ENCODE measurements around the gene GPAT2.
"Not testable (repeated sequence)": the region's sequence is repeated elsewhere in the genome, so short reads cannot be mapped to it uniquely, and the experiment has no call there.

Gene GPAT2

DNA sequence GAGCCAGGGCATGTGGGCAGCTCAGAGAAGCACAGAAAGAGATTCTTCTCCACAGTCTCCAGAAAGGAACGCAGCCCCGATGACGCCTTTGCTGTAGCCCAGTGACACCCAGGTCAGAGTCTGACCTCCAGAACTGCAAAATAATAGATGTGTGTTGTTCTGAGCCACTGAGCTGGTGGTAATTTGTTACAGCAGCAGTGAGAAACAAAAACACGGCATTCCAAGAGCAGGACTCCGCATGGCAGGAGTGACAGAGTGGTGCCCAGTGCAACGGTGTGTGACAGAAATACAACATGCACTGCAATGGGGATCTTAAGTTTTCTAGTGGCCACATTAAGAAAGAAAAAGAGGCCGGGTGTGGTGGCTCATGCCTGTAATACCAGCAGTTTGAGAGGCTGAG is 18.7 kb upstream of the GPAT2 start:
- not testable (repeated sequence) for H3K9me3 Mint-ChIP-seq, H3K4me1 Mint-ChIP-seq, H3K4me3 Mint-ChIP-seq, ATAC-seq, H3K27me3 Mint-ChIP-seq, H3K27ac Mint-ChIP-seq, DNase-seq

DNA sequence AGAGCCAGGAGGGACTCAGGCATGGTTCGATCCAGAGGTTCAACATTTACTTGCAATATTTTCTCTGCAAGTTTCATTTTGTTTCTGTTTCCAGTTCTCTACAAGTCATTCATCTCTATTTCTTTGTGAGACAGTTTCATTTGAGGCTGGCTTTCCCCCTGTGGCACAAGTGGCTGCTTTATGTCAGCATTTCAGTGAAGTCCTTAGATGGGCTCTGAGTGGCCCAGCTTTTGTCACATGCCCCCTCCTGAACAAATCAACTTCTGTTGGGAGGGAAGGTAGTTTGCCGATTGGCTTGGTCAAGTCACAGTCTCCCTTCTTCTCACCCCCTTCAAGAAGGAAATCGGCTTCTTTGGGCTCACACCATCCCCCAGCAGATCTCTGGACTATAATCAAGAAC is 17.9 kb upstream of the GPAT2 start:
- peak; percentile 41 for ATAC-seq

DNA sequence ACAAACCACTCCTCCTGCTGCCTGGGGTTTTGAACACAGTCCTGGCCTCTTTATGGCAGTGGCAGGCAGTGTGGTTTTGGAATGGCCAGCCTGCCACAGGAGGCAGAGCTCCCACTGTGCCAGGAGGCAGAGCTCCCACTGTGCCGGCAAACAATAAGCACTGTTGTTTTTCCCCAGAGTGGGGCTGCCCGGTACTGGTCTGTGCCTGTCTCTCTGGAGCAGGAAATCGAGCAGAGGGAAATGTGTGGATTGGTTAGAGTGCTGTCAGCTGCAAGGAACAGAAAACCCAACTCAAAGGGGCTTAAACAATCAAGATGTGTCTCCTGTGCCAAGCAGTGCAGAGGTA is 15.2 kb upstream of the GPAT2 start:
- H3K27me3 Mint-ChIP-seq, DNase-seq, H3K4me1 Mint-ChIP-seq, H3K27ac Mint-ChIP-seq, H3K4me3 Mint-ChIP-seq, H3K9me3 Mint-ChIP-seq: not testable (repeated sequence)
- ATAC-seq: peak; percentile 12

More for the DNA sequence above, 17.9 kb upstream of the GPAT2 start:
- H3K4me3 Mint-ChIP-seq, H3K27me3 Mint-ChIP-seq, DNase-seq, H3K4me1 Mint-ChIP-seq, H3K27ac Mint-ChIP-seq, H3K9me3 Mint-ChIP-seq: not testable (repeated sequence)

DNA sequence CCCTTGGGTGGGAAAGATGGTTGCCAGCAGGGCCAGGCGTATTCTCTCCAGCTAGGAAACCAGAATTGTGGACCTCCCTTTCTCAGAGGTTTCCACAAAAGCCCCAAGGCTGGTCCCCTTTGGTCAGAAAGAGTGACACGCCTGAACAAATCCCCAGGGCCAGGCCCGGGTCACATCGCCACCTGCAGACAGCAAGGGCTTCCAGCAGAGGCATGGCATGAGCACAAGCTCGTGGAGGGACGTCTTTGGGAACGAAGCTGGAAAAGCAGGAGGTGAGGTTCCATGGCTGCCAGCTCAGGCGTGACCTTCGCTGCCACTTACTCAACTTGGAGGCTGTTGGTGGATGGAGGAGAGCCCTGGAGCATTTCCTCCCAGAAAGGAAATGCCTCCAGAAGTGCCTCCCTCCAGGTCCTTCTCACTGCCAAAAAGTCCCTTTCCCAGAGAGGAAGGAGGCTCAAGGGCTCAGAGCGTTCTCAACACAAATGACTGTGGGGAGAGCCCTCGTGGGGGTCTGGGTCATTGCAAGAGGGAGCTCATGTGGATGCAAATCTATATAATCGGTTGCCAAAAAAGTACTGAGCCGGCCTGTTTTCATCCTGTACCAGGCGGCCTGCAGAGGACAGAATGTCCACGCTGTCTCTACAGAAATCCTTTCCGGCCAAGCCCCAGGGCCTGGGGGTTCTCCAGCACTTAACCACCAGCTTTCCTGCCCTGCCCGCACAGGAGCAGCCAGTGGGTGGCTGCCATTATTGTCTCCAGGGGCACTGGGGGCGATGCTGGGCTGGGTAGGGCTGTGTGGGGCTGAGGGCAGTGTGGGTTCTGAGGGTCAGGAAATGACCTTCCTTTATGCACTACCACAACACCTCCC is 14.6 kb upstream of the GPAT2 start:
- not testable (repeated sequence) for H3K9me3 Mint-ChIP-seq, H3K4me3 Mint-ChIP-seq, H3K27ac Mint-ChIP-seq, H3K4me1 Mint-ChIP-seq, H3K27me3 Mint-ChIP-seq
- peak; percentile 57 for ATAC-seq
- DNase-seq: peak in 1 of 2 donors; percentile 13

DNA sequence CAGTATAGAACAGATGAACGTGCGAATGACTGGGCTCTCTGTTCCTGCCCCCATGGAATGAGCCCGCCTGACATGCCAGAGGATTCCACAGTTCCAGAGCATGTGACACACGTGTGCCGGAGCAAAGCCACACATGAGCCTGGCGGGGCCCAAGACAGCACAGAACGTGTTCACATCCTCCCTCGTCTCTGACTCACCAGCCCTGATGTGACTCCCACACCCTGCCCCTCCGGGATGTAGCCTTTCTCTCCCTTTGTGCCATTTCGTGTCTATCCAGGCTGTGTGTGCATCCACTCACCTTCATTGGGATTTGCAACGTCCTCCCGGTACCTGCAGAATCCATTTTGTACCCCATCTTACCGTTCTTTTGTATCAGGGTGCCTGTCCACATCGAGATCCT is 838 bp upstream of the GPAT2 start:
- not testable (repeated sequence) for H3K27me3 Mint-ChIP-seq, H3K4me3 Mint-ChIP-seq, H3K27ac Mint-ChIP-seq, DNase-seq, H3K4me1 Mint-ChIP-seq, ATAC-seq, H3K9me3 Mint-ChIP-seq

DNA sequence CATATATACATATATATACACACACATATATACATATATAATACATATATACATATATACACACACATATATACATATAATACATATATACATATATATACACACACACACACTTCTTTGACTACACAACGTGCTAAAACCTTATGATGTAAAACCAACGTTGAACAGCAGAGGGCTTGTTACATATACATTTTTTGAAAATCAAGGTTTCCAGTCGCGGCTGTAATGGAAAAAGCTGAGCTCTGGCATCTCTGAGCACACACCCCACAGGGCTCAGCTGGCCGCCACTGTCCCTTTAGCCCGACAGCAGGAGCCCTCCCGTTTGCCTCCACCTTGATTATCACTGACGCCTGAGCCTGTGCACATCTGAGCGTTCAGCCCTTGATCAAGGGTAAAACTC is 719 bp downstream of the GPAT2 start:
- DNase-seq, H3K4me3 Mint-ChIP-seq, H3K27me3 Mint-ChIP-seq, H3K4me1 Mint-ChIP-seq, H3K27ac Mint-ChIP-seq, H3K9me3 Mint-ChIP-seq: not testable (repeated sequence)
- peak; percentile 29 for ATAC-seq

DNA sequence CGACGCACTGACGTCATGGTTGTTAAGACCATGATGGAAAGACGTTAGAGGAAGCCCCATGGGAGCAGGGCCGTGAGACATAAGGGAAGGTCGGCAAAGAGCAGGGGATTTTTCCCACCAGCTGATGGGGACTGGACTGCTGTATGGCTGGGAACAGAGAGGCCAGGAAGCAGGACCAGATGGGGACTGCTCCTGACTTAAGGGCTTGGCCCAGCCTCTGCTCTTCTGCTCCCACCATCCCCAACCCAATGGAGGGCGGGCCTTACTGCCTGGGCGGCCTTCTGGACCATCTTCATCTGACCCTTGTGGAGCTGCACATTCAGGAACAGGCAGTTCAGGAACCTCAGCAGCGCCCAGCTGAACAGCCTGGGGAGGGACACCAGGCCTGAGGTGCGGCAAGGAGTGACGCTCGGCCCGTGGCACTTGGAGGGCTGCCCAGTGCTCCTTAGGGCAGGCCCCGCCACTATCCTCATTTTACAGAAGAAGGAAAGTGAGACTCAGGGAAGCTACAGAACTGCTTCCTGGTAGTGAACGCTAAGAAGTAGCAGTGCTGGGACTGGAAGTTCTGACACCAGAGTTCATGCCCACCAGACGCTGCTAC is 6.9 kb downstream of the GPAT2 start:
- H3K9me3 Mint-ChIP-seq, DNase-seq, ATAC-seq, H3K27me3 Mint-ChIP-seq, H3K4me3 Mint-ChIP-seq, H3K27ac Mint-ChIP-seq, H3K4me1 Mint-ChIP-seq: not testable (repeated sequence)

DNA sequence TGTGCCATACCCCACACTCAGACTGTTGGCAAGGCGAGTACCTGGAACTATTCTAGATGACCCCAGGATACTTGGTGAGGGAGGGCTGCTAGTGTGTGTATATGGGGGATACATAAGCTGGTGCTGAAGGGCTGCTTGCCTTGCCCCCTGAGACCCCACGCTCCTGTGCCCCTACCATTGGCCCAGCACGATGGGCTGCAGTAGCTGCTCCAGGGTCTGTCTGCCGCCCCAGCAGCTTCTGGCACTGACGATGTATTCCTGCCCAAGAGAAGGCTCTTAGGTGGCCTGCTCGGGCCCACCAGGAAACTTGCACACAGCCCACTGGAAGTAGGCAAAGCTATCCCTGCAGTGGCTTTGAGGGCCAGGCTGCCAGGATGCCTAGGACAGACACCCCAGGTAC is 9.0 kb downstream of the GPAT2 start:
- not testable (repeated sequence) for H3K4me3 Mint-ChIP-seq, H3K27me3 Mint-ChIP-seq, ATAC-seq, H3K4me1 Mint-ChIP-seq, H3K9me3 Mint-ChIP-seq, DNase-seq, H3K27ac Mint-ChIP-seq

DNA sequence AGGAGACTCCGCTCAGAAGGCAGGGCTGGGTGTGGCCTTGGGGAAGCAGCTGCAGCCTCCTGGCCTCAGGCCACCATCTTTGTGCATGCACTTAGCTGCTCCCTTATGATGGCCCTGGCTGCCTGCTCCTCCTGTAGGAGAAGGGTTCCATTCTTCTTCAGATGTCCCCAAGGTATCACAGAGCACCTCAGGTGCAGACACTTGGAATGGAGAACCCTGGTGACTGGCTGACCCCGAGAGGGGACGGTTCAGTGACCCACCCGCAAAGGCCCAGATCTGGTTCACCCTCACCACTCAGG is 9.6 kb downstream of the GPAT2 start:
- Mint-ChIP-seq H3K4me1 (no peaks in the 10 kb centered on the region), H3K27me3 (no peaks in the 10 kb centered on the region), H3K9me3 (no peaks in the 10 kb centered on the region), H3K27ac (no peak overlapping the region), H3K4me3 (no peak overlapping the region)
- ATAC-seq (no peak), DNase-seq (no peak)

DNA sequence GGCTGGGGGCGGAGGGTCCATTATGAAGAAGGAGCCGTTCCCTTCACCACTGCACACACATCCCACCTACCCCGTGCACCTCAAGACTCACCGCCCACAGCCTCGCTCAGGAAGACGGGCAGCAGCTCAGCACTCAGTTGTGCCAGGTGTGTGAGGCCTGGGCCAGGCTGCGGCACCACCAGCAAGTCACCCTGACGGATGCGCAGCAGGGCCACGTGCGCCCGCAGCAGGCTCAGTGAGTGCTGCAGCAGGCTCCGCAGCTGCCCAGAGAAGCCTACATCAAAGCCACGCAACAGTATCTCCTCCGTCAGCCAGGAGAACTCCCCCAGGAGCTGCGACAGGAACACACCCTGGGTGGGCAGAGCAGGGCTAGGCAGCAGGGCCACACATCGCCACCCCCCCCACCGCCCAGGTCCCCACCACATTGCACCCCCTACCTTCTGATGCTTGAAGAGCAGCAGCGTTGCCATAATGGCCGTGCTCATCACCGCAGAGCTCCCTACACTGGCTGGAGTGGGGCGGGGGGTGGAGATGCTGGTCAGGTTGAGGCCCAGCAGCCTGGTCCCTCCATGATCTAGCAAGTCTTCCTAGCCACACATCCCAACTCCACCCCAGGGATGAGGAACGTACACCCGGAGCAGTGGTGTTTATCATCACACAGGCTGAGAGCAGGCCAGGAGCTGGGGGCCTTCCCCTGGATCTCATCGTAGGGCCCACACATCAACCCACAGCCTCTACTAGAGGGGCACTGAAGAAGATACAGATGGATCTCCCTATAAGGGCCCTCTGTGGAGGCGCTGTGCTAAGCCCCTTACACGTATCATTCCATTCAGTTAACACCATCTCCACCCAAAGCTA is 10.2 kb downstream of the GPAT2 start:
- no peaks in the 10 kb centered on the region for H3K9me3 Mint-ChIP-seq
- H3K27me3 Mint-ChIP-seq: no peaks in the 10 kb centered on the region
- ATAC-seq (no peak), DNase-seq (no peak)
- no peak overlapping the region for H3K27ac Mint-ChIP-seq
- no peak overlapping the region for H3K4me3 Mint-ChIP-seq
- H3K4me1 Mint-ChIP-seq: peaks cover 2% of the 10 kb centered on the region

DNA sequence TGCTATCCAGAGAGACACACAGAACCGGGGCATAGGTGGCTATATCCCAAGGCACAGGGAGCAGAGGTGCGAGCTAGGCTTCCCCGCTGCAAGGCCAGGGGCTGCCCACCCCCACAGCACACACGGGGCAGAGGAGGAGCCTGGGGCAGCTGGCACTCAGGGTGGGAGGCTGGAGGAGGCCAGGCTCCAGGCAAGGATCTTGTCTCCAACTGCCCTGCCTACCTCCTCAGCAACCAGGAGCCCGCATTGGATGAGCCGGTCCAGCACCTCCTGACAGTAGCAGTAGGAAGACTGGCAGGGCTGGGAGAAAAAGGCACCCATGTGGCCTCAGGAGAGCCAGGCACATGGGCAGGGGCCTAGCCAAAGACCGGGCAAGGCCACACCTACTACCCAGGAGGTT is 11.0 kb downstream of the GPAT2 start:
- H3K27ac Mint-ChIP-seq, ATAC-seq, DNase-seq, H3K4me1 Mint-ChIP-seq, H3K27me3 Mint-ChIP-seq, H3K9me3 Mint-ChIP-seq, H3K4me3 Mint-ChIP-seq: not testable (repeated sequence)

DNA sequence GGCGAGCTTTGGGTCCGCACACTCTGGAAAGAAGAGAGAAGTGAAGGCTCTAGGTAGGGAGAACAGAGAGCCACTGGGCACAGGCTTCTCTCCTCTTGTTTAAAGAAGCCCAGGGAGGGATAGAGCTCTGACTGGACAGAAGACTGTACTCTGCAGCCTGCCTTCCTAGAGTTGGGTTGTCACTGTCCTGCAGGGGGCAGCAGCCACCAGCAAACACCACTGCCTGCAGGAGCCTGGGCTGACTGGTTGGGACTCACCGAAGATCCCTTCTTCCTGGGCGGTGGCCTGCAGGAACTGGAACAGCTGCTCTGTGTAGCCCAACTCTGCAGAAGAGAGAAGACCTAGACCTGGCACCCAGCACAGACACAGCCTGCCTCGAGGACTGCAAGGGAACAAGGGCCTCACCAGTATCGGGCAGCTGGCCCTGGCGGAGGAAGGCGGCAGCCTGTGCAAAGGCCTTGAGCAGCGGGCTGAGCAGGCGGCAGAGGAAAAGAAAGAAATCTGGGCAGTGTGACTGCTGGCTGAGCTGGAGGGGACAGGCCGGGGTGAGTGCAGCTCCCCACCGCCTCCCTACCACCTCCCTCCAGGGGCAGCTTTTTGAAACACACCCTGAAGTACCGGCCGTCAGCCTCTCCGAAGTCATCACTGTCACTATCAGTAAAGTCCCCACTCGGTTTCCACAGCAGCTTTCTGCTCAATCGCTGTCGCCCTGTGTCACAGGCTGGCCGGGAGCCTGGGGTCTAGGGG is 11.8 kb downstream of the GPAT2 start:
- H3K9me3 Mint-ChIP-seq, H3K4me1 Mint-ChIP-seq, H3K27ac Mint-ChIP-seq, H3K4me3 Mint-ChIP-seq, H3K27me3 Mint-ChIP-seq: not testable (repeated sequence)
- peak; percentile 88 for ATAC-seq
- DNase-seq: peak; percentile 67 to 72

DNA sequence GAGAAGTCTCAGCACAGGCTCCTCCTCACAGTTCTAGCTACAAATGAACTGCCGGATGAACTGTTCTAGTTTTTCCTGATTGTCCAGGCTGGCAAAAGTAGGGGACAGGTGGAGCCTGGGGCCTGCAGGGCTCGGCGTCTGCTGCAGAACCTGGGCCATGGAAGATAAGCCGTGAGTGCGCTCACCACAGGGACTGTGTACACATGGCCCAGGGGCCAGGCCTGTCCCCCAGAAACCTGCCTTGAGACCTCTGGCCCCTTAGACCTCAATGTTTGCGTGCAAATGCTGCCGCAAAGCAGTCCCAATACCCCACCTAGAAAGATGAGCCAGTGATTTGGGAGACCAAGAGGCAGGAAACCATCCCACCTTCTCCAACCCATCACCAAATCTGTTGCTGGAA is 12.6 kb downstream of the GPAT2 start:
- not testable (repeated sequence) for DNase-seq, H3K4me1 Mint-ChIP-seq, H3K27ac Mint-ChIP-seq, H3K9me3 Mint-ChIP-seq, H3K4me3 Mint-ChIP-seq, H3K27me3 Mint-ChIP-seq, ATAC-seq

DNA sequence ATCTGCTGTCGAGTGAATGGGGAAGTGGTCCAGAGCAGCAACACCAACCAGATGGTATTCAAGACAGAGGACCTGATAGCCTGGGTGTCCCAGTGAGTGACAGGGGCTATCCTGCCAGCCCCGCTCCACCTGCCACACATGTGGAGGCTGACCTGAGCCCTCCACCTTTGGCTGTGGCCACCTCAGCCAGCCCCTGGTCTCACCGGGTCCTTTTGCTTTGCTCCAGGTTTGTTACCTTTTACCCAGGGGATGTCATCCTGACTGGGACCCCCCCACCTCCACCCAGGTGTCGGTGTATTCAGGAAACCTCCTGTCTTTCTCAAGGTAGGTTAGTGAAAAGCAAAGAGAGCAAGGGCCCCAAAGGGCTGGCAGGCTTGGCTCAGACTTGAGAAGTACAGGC is 13.6 kb downstream of the GPAT2 start:
- H3K4me1 Mint-ChIP-seq, H3K27me3 Mint-ChIP-seq, H3K4me3 Mint-ChIP-seq, DNase-seq, ATAC-seq, H3K27ac Mint-ChIP-seq, H3K9me3 Mint-ChIP-seq: not testable (repeated sequence)

DNA sequence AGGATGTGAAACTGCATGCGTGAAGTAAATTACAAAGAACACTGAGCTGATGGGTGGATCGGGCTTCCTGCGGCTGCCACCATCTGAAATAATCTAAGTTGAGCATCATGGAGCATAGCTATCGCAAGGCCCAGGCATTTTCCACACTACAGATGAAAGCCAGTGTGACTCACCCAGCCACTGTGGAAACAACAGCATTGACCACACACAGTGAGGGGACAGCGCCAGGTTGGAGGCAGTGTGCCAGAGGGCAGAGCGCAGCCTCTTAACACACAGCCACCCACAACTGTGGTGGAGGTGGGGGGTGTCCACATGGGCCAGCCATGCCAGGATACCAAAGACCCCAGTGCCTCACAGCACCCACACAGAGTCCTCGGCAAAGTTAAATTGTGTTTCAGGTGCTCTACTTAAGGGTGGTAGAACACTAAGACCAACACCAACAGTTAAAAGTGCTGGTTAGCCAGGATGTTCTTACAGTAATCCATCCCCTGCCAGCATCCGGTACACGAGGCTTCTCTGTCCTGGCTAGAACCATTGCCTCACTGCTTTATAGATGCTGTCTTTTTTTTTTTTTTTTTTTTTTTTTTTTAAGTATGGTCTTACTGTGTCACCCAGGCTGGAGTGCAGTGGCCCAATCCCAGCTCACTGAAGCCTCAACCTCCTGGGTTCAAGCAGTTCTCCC is 14.7 kb downstream of the GPAT2 start:
- not testable (repeated sequence) for H3K27me3 Mint-ChIP-seq, H3K4me1 Mint-ChIP-seq, H3K9me3 Mint-ChIP-seq, DNase-seq, H3K4me3 Mint-ChIP-seq, H3K27ac Mint-ChIP-seq
- ATAC-seq: peak; percentile 53
